GM06990 (cell line): Measurements from ENCODE around the gene TWIST2.

Source experiments
- DNase-seq: peaks from one replicate; pipeline ENCODE4 v3.0.0-alpha.2; 2011; ENCODE audit not compliant: insufficient read length; ENCODE audit errors: extremely low read depth
- H3K27me3 ChIP-seq: replicated peaks from 2 replicates; pipeline ENCODE4 v1.6.0; 2011; ENCODE audit warnings: low read length; ENCODE audit not compliant: control insufficient read depth, insufficient read depth
- H3K36me3 ChIP-seq: 2 replicates; pipeline ENCODE4 v1.5.1; 2011; ENCODE audit warnings: low read length; ENCODE audit not compliant: control insufficient read depth, insufficient read depth
- H3K4me3 ChIP-seq: replicated peaks from 2 replicates; pipeline ENCODE4 v1.5.1; 2011; ENCODE audit warnings: low read depth, mild to moderate bottlenecking, control low read depth, low read length
- TF ChIP-seq, protein P1 (sequence below): IDR thresholded peaks from 2 replicates; pipeline ENCODE4 v1.5.1; 2011; ENCODE audit warnings: low read length, control low read depth, mild to moderate bottlenecking, inconsistent platforms; ENCODE audit not compliant: insufficient read depth, poor library complexity, severe bottlenecking

Gene TWIST2

DNA sequence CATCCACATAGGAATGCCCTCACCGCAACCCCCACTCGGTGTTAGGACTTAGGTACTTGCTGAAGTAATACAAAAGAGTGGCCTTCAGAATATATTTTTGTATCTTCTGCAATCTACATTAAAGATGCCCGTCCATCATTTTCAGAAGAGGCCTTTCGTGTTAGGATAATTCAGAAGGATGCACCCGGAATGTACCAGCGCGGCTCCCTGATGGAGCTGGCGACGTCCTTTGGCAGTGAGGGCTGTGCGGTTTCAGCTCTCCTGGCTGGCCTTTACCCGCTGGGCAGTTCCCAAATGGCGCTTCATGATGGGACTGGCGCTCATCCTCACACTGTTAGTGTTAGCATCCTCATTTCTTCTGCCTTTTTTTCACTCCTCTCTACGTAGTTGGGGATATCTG is 15.3 kb downstream of the TWIST2 start:
- TF ChIP-seq, protein P1, sequence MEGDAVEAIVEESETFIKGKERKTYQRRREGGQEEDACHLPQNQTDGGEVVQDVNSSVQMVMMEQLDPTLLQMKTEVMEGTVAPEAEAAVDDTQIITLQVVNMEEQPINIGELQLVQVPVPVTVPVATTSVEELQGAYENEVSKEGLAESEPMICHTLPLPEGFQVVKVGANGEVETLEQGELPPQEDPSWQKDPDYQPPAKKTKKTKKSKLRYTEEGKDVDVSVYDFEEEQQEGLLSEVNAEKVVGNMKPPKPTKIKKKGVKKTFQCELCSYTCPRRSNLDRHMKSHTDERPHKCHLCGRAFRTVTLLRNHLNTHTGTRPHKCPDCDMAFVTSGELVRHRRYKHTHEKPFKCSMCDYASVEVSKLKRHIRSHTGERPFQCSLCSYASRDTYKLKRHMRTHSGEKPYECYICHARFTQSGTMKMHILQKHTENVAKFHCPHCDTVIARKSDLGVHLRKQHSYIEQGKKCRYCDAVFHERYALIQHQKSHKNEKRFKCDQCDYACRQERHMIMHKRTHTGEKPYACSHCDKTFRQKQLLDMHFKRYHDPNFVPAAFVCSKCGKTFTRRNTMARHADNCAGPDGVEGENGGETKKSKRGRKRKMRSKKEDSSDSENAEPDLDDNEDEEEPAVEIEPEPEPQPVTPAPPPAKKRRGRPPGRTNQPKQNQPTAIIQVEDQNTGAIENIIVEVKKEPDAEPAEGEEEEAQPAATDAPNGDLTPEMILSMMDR: no peak
- H3K27me3 ChIP-seq: no peaks in the 10 kb centered on the region
- H3K36me3 ChIP-seq: no peaks in the 10 kb centered on the region
- no peak for DNase-seq
- no peak overlapping the region for H3K4me3 ChIP-seq

DNA sequence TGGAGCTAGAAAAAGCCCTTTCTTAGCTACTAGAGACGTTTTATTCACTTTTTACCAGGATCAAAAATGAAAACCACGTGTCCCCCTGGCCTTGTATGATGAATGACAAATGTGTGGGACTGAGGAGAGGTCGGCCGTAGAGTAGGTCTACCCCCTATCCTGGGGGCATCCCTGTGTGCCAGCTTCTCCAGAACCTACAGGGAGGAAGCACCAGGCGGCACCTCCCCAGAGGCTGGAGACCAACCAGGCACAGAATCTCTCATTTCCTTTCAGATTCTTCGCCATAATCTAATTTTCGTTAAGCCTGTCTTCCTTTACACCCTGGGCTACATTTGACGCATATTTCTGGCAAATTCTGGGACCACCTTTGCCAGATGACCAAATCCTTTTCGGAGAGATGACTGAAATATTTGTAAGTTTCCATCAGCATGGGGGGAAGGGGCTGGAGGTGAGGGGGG is 15.9 kb downstream of the TWIST2 start:
- TF ChIP-seq, protein P1: no peak
- H3K4me3 ChIP-seq: no peak overlapping the region

DNA sequence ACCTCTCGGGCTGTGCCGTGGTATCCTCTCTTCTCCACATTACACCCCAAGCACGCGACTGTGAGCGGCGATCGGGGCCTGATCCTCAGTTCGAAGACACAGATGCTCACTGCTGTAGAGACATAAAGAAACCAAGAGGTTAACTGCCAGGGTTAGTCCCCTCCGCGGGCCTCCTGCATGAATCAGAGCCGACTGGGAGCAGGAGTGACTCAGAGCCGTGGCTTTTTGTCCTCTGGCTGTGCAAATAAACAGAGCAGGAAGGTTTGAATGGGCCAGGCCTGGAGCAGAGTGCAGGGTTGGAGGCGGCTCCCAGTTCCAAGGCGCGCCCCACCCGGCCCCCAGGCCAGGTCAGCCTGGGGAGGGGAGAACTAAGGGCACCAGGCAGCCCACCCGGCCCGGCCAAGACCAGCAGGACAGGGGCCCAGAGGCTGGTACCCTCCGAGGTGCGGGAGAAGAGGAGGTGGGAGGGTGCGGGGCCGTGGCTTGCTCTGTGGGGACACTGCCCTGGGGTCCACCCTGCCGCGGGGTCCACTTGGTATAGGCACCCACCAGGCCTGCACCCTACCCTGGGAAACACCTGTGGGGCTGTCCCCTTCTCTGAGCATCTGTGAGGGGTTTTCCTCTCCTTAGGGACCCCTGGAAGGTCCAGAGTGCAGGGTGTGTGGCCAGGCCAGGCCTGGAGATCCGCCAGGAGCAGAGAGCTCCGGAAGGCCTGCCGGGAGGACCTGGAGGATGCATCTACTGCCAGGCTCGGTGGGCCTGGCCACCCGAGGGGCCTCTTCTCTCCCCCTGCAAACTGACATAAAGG is 16.5 kb downstream of the TWIST2 start:
- TF ChIP-seq, protein P1: no peak
- no peaks in the 10 kb centered on the region for H3K36me3 ChIP-seq
- H3K27me3 ChIP-seq: no peaks in the 10 kb centered on the region
- no peak for DNase-seq
- H3K4me3 ChIP-seq: no peak overlapping the region

More for the DNA sequence above, 15.9 kb downstream of the TWIST2 start:
- DNase-seq: no peak
- no peaks in the 10 kb centered on the region for H3K27me3 ChIP-seq
- H3K36me3 ChIP-seq: no peaks in the 10 kb centered on the region

DNA sequence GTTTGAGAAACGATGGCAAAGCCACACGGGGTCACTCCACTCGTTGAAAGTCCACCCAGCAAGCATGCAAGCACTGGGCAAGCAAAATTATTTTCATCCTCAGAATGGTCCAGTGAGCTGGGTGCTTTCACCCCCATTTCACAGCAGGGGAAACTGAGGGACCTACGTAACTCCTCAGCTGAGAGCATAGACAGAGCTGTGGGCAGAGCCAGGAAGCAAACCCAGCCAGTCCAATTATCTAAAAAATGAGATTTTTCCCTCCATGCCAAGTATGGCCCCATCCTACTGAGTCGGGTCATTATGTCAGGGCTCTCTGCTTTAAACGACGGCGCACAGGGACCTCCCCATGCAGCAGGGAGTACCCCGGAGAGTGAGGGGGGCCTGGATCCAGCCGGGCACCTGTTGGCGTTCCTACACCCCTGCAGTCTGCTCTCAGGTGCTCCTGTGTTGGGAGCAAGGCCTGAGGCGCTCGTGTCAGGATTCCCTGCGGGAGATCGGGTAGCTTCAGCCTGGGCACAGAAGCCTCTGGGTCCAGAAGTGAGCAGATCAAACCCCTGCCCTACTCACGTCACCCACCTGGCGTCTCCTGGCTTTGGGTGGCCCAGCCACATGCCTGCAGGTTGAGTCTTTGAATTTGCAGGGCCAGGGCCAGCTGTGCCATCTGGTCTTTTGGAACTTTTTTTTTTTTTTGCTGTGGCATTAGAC is 17.3 kb downstream of the TWIST2 start:
- no peaks in the 10 kb centered on the region for H3K36me3 ChIP-seq
- DNase-seq: no peak
- H3K27me3 ChIP-seq: no peaks in the 10 kb centered on the region
- TF ChIP-seq, protein P1: no peak
- H3K4me3 ChIP-seq: no peak overlapping the region

DNA sequence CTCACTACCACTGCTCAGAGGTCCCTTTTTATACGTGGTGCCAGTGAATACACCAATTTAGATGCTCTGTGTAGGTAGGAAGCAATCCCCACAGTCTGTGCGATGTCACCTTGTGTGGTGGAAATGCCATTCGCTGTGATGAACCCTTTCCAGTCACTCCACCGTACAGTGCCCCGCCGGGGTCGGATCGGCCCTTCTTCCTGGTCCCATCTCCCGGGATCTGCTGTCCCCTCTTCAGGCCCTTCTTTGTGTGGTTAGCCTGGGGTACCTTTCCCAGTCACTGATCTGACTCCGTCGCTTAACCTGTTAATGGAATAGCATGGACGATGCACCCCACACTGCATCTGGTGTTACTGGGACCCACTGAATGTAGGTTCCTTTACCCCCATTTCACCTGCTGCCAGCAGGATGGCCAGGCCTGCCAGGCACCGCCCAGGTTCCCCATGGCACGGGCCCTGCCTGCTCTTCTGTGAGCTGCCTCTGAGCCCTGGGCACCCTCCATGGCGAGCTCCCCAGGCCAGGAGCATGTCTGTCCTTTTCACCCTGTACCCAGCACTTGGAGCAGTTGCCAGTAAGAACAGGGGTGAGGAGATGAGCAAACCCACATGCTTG is 18.0 kb downstream of the TWIST2 start:
- no peaks in the 10 kb centered on the region for H3K36me3 ChIP-seq
- no peak for DNase-seq
- TF ChIP-seq, protein P1: no peak
- no peaks in the 10 kb centered on the region for H3K27me3 ChIP-seq
- no peak overlapping the region for H3K4me3 ChIP-seq
